Measurements from ENCODE around the gene IKBKE.

IKBKE gene

GRCh38 chr1:206500046-206500445 lies 29.8 kb downstream of the IKBKE start:
- TF ChIP-seq CTCF (IDR thresholded peaks at IDR 0.05; ENCODE audit: insufficient read depth, low read depth, low read length, missing control alignments): no peak
- no peak for DNase-seq (ENCODE audit: low read depth)
- H3K4me3 ChIP-seq (ENCODE audit: low read depth, low read length): no peak overlapping the region

GRCh38 chr1:206501881-206502280 lies 31.6 kb downstream of the IKBKE start:
- no peak for DNase-seq (ENCODE audit: low read depth)
- TF ChIP-seq CTCF (IDR thresholded peaks at IDR 0.05; ENCODE audit: insufficient read depth, low read depth, low read length, missing control alignments): no peak
- no peak overlapping the region for H3K4me3 ChIP-seq (ENCODE audit: low read depth, low read length)

GRCh38 chr1:206502403-206502802 lies 32.1 kb downstream of the IKBKE start:
- no peak for DNase-seq (ENCODE audit: low read depth)
- TF ChIP-seq CTCF (IDR thresholded peaks at IDR 0.05; ENCODE audit: insufficient read depth, low read depth, low read length, missing control alignments): no peak
- no peak overlapping the region for H3K4me3 ChIP-seq (ENCODE audit: low read depth, low read length)

- no peak for DNase-seq (ENCODE audit: low read depth)
- H3K4me3 ChIP-seq (ENCODE audit: low read depth, low read length): no peak overlapping the region
- no peak for TF ChIP-seq CTCF (IDR thresholded peaks at IDR 0.05; ENCODE audit: insufficient read depth, low read depth, low read length, missing control alignments)
Observed at GRCh38 chr1:206502812-206503211, 32.5 kb downstream of the IKBKE start.

GRCh38 chr1:206503591-206504362 lies 33.5 kb downstream of the IKBKE start:
- no peak overlapping the region for H3K4me3 ChIP-seq (ENCODE audit: low read depth, low read length)
- no peak for TF ChIP-seq CTCF (IDR thresholded peaks at IDR 0.05; ENCODE audit: insufficient read depth, low read depth, low read length, missing control alignments)
- DNase-seq (ENCODE audit: low read depth): peak; percentile 91

- no peak for TF ChIP-seq CTCF (IDR thresholded peaks at IDR 0.05; ENCODE audit: insufficient read depth, low read depth, low read length, missing control alignments)
- no peak for DNase-seq (ENCODE audit: low read depth)
- no peak overlapping the region for H3K4me3 ChIP-seq (ENCODE audit: low read depth, low read length)
Observed at GRCh38 chr1:206504363-206504713, 34.1 kb downstream of the IKBKE start.

Data from GM12865 (cell line).